ENCODE data around the gene GNL3.
A peak's percentile ranks its signal among the peaks of the same experiment; 100 is the strongest.

Gene GNL3

GRCh38 chr3:52684184-52684583 is 1.6 kb upstream of the GNL3 start:
- H3K27me3 ChIP-seq (ENCODE audit: control insufficient read depth in 5 of 5, insufficient read depth in 4 of 5, low read length in 5 of 5) = no peaks in the 10 kb centered on the region
- H3K9ac ChIP-seq (ENCODE audit: low read length in 5 of 5) = peak overlapping the region in 4 of 5 donors; percentile 62 to 100 (median 90)
- H3K36me3 ChIP-seq (ENCODE audit: control insufficient read depth in 5 of 5, insufficient read depth in 5 of 5, low read length in 5 of 5) = peaks cover 21 to 27% (median 23%) of the 10 kb centered on the region in 5 donors
- no peaks in the 10 kb centered on the region for H3K9me3 ChIP-seq (ENCODE audit: control insufficient read depth in 5 of 5, low read length in 5 of 5)
- H3K27ac ChIP-seq (ENCODE audit: low read depth, low read length) = peak overlapping the region; percentile 98
- peak overlapping the region in 1 of 5 donors; percentile 89 for H3K4me3 ChIP-seq (ENCODE audit: low read depth in 1 of 5, low read length in 5 of 5)
- H3K4me1 ChIP-seq (ENCODE audit: control insufficient read depth in 5 of 5, insufficient read depth in 5 of 5, low read length in 5 of 5) = peaks cover 5 to 71% (median 66%) of the 10 kb centered on the region in 5 donors

GRCh38 chr3:52685285-52685708 is 535 bp upstream of the GNL3 start:
- H3K27me3 ChIP-seq (ENCODE audit: control insufficient read depth in 5 of 5, insufficient read depth in 4 of 5, low read length in 5 of 5) = no peaks in the 10 kb centered on the region
- peaks cover 5 to 60% (median 58%) of the 10 kb centered on the region in 5 donors for H3K4me1 ChIP-seq (ENCODE audit: control insufficient read depth in 5 of 5, insufficient read depth in 5 of 5, low read length in 5 of 5)
- peak overlapping the region; percentile 84 to 97 (median 89) for H3K4me3 ChIP-seq (ENCODE audit: low read depth in 1 of 5, low read length in 5 of 5)
- H3K27ac ChIP-seq (ENCODE audit: low read depth, low read length) = peak overlapping the region; percentile 98
- no peaks in the 10 kb centered on the region for H3K9me3 ChIP-seq (ENCODE audit: control insufficient read depth in 5 of 5, low read length in 5 of 5)
- H3K36me3 ChIP-seq (ENCODE audit: control insufficient read depth in 5 of 5, insufficient read depth in 5 of 5, low read length in 5 of 5) = peaks cover 24 to 32% (median 29%) of the 10 kb centered on the region in 5 donors
- H3K9ac ChIP-seq (ENCODE audit: low read length in 5 of 5) = peak overlapping the region; percentile 87 to 100 (median 90)

GRCh38 chr3:52688266-52688665 is 2.4 kb downstream of the GNL3 start:
- peaks cover 44 to 61% (median 53%) of the 10 kb centered on the region in 5 donors for H3K36me3 ChIP-seq (ENCODE audit: control insufficient read depth in 5 of 5, insufficient read depth in 5 of 5, low read length in 5 of 5)
- H3K9ac ChIP-seq (ENCODE audit: low read length in 5 of 5) = peak overlapping the region in 1 of 5 donors; percentile 49
- H3K27me3 ChIP-seq (ENCODE audit: control insufficient read depth in 5 of 5, insufficient read depth in 4 of 5, low read length in 5 of 5) = no peaks in the 10 kb centered on the region
- H3K4me1 ChIP-seq (ENCODE audit: control insufficient read depth in 5 of 5, insufficient read depth in 5 of 5, low read length in 5 of 5) = peaks cover 5 to 33% (median 31%) of the 10 kb centered on the region in 5 donors
- no peaks in the 10 kb centered on the region for H3K9me3 ChIP-seq (ENCODE audit: control insufficient read depth in 5 of 5, low read length in 5 of 5)
- H3K4me3 ChIP-seq (ENCODE audit: low read depth in 1 of 5, low read length in 5 of 5) = no peak overlapping the region
- peak overlapping the region; percentile 98 for H3K27ac ChIP-seq (ENCODE audit: low read depth, low read length)

GRCh38 chr3:52689151-52689550 is 3.3 kb downstream of the GNL3 start:
- Histone ChIP-seq H3K27me3 (ENCODE audit: control insufficient read depth in 5 of 5, insufficient read depth in 4 of 5, low read length in 5 of 5) (no peaks in the 10 kb centered on the region), H3K36me3 (ENCODE audit: control insufficient read depth in 5 of 5, insufficient read depth in 5 of 5, low read length in 5 of 5) (peaks cover 51 to 69% (median 61%) of the 10 kb centered on the region in 5 donors), H3K4me1 (ENCODE audit: control insufficient read depth in 5 of 5, insufficient read depth in 5 of 5, low read length in 5 of 5) (peaks cover 5 to 24% (median 22%) of the 10 kb centered on the region in 5 donors), H3K9ac (ENCODE audit: low read length in 5 of 5) (no peak overlapping the region), H3K9me3 (ENCODE audit: control insufficient read depth in 5 of 5, low read length in 5 of 5) (no peaks in the 10 kb centered on the region), H3K4me3 (ENCODE audit: low read depth in 1 of 5, low read length in 5 of 5) (no peak overlapping the region), H3K27ac (ENCODE audit: low read depth, low read length) (no peak overlapping the region)

GRCh38 chr3:52690560-52690959 is 4.7 kb downstream of the GNL3 start:
- Histone ChIP-seq H3K9ac (ENCODE audit: low read length in 5 of 5) (no peak overlapping the region), H3K27ac (ENCODE audit: low read depth, low read length) (no peak overlapping the region), H3K27me3 (ENCODE audit: control insufficient read depth in 5 of 5, insufficient read depth in 4 of 5, low read length in 5 of 5) (no peaks in the 10 kb centered on the region), H3K9me3 (ENCODE audit: control insufficient read depth in 5 of 5, low read length in 5 of 5) (no peaks in the 10 kb centered on the region), H3K4me1 (ENCODE audit: control insufficient read depth in 5 of 5, insufficient read depth in 5 of 5, low read length in 5 of 5) (peaks cover 5 to 16% (median 14%) of the 10 kb centered on the region in 5 donors), H3K36me3 (ENCODE audit: control insufficient read depth in 5 of 5, insufficient read depth in 5 of 5, low read length in 5 of 5) (peaks cover 64 to 82% (median 74%) of the 10 kb centered on the region in 5 donors), H3K4me3 (ENCODE audit: low read depth in 1 of 5, low read length in 5 of 5) (no peak overlapping the region)

- Histone ChIP-seq H3K36me3 (ENCODE audit: control insufficient read depth in 5 of 5, insufficient read depth in 5 of 5, low read length in 5 of 5) (peaks cover 76 to 97% (median 91%) of the 10 kb centered on the region in 5 donors), H3K27ac (ENCODE audit: low read depth, low read length) (no peak overlapping the region), H3K27me3 (ENCODE audit: control insufficient read depth in 5 of 5, insufficient read depth in 4 of 5, low read length in 5 of 5) (no peaks in the 10 kb centered on the region), H3K4me3 (ENCODE audit: low read depth in 1 of 5, low read length in 5 of 5) (no peak overlapping the region), H3K9ac (ENCODE audit: low read length in 5 of 5) (no peak overlapping the region), H3K9me3 (ENCODE audit: control insufficient read depth in 5 of 5, low read length in 5 of 5) (no peaks in the 10 kb centered on the region), H3K4me1 (ENCODE audit: control insufficient read depth in 5 of 5, insufficient read depth in 5 of 5, low read length in 5 of 5) (no peaks in the 10 kb centered on the region)
These were observed 7.2 kb downstream of the GNL3 start for GRCh38 chr3:52693071-52693470.

GRCh38 chr3:52694528-52695189 is 8.8 kb downstream of the GNL3 start:
- no peak overlapping the region for H3K4me3 ChIP-seq (ENCODE audit: low read depth in 1 of 5, low read length in 5 of 5)
- H3K9me3 ChIP-seq (ENCODE audit: control insufficient read depth in 5 of 5, low read length in 5 of 5) = no peaks in the 10 kb centered on the region
- H3K9ac ChIP-seq (ENCODE audit: low read length in 5 of 5) = no peak overlapping the region
- peaks cover 62 to 89% (median 75%) of the 10 kb centered on the region in 5 donors for H3K36me3 ChIP-seq (ENCODE audit: control insufficient read depth in 5 of 5, insufficient read depth in 5 of 5, low read length in 5 of 5)
- no peaks in the 10 kb centered on the region for H3K27me3 ChIP-seq (ENCODE audit: control insufficient read depth in 5 of 5, insufficient read depth in 4 of 5, low read length in 5 of 5)
- no peaks in the 10 kb centered on the region for H3K4me1 ChIP-seq (ENCODE audit: control insufficient read depth in 5 of 5, insufficient read depth in 5 of 5, low read length in 5 of 5)
- H3K27ac ChIP-seq (ENCODE audit: low read depth, low read length) = no peak overlapping the region

- no peak overlapping the region for H3K9ac ChIP-seq (ENCODE audit: low read length in 5 of 5)
- no peaks in the 10 kb centered on the region for H3K9me3 ChIP-seq (ENCODE audit: control insufficient read depth in 5 of 5, low read length in 5 of 5)
- peaks cover 53 to 81% (median 67%) of the 10 kb centered on the region in 5 donors for H3K36me3 ChIP-seq (ENCODE audit: control insufficient read depth in 5 of 5, insufficient read depth in 5 of 5, low read length in 5 of 5)
- no peak overlapping the region for H3K27ac ChIP-seq (ENCODE audit: low read depth, low read length)
- no peaks in the 10 kb centered on the region for H3K27me3 ChIP-seq (ENCODE audit: control insufficient read depth in 5 of 5, insufficient read depth in 4 of 5, low read length in 5 of 5)
- no peaks in the 10 kb centered on the region for H3K4me1 ChIP-seq (ENCODE audit: control insufficient read depth in 5 of 5, insufficient read depth in 5 of 5, low read length in 5 of 5)
- no peak overlapping the region for H3K4me3 ChIP-seq (ENCODE audit: low read depth in 1 of 5, low read length in 5 of 5)
These were observed 10.2 kb downstream of the GNL3 start for GRCh38 chr3:52695798-52696671.

- Histone ChIP-seq H3K4me3 (ENCODE audit: low read depth in 1 of 5, low read length in 5 of 5) (no peak overlapping the region), H3K9ac (ENCODE audit: low read length in 5 of 5) (no peak overlapping the region), H3K9me3 (ENCODE audit: control insufficient read depth in 5 of 5, low read length in 5 of 5) (no peaks in the 10 kb centered on the region), H3K27ac (ENCODE audit: low read depth, low read length) (no peak overlapping the region), H3K4me1 (ENCODE audit: control insufficient read depth in 5 of 5, insufficient read depth in 5 of 5, low read length in 5 of 5) (no peaks in the 10 kb centered on the region), H3K36me3 (ENCODE audit: control insufficient read depth in 5 of 5, insufficient read depth in 5 of 5, low read length in 5 of 5) (peaks cover 48 to 71% (median 58%) of the 10 kb centered on the region in 5 donors), H3K27me3 (ENCODE audit: control insufficient read depth in 5 of 5, insufficient read depth in 4 of 5, low read length in 5 of 5) (no peaks in the 10 kb centered on the region)
These were observed 11.2 kb downstream of the GNL3 start for GRCh38 chr3:52696830-52697631.
